ENCODE results near the gene TNNC2. TPM values are rescaled to one million over a fixed set of nuclear protein-coding genes. Genes with fewer than 3 reads are reported as not detected.

TNNC2 gene
- total and polyA plus RNA-seq, 2 of the 8 experiments (the other 6 are each of a cell fraction or from before 2014, with no cell fraction given), result 5.7 to 7.6 TPM

- Histone ChIP-seq H3K9ac (replicated peaks in 1 of 4; ENCODE audit: extremely low read depth in 1 of 4, low read depth in 3 of 4, low read length in 3 of 4) (peak within 1 kb of the TSS; percentile 72 to 88 (median 80)), H3K79me2 (ENCODE audit: control insufficient read depth in 1 of 2, insufficient read depth in 2 of 2, low read length in 2 of 2) (peaks cover 7 to 20% of the 10 kb centered on the region in 2 experiments), H4K8ac (ENCODE audit: extremely low read depth, insufficient read depth, low read length) (peak within 1 kb of the TSS; percentile 81), H3K4ac (replicated peaks; ENCODE audit: insufficient read length, low read depth, low read length) (peak within 1 kb of the TSS; percentile 94), H3K4me1 (replicated peaks in 1 of 4; ENCODE audit: control insufficient read depth in 3 of 4, insufficient read depth in 4 of 4, low read length in 3 of 4) (peaks cover 0 to 4% (median 2%) of the 10 kb centered on the region in 4 experiments; a peak in 3 of 7 replicates), H3K18ac (ENCODE audit: extremely low read depth, low read length) (peak within 1 kb of the TSS; percentile 83), H3K23me2 (ENCODE audit: low read depth, low read length) (peaks cover 9% of the 10 kb centered on the region; the same call in 1 of the 2 replicates), H2AFZ (ENCODE audit: low read length) (no peak within 1 kb of the TSS), H2BK20ac (ENCODE audit: low read length) (no peak within 1 kb of the TSS), H3K79me1 (ENCODE audit: low read depth, low read length) (peaks cover 5% of the 10 kb centered on the region), H4K5ac (ENCODE audit: insufficient read length, low read depth, low read length) (peak within 1 kb of the TSS; percentile 26), H4K91ac (replicated peaks; ENCODE audit: insufficient read length, low read length) (no peak within 1 kb of the TSS), H3K14ac (ENCODE audit: insufficient read length) (no peak within 1 kb of the TSS), H2AK5ac (ENCODE audit: low read depth, low read length) (peak within 1 kb of the TSS; percentile 93; the same call in 1 of the 2 replicates), H3K4me3 (ENCODE audit: extremely low read depth in 1 of 4, insufficient read depth in 2 of 4, low read depth in 3 of 4, low read length in 4 of 4) (peak within 1 kb of the TSS; percentile 91 to 100 (median 98)), H2BK5ac (ENCODE audit: low read depth, low read length) (peak within 1 kb of the TSS; percentile 81; the same call in 1 of the 2 replicates), H3K4me2 (ENCODE audit: insufficient read depth in 1 of 2, low read depth in 2 of 2, low read length in 2 of 2) (peak within 1 kb of the TSS; percentile 80 to 93), H3K23ac (ENCODE audit: insufficient read length) (no peak within 1 kb of the TSS), H2BK12ac (ENCODE audit: low read depth, low read length) (0 out of 2 replicates have a peak within 1 kb of the TSS, but pooled peaks have one; percentile 39), H2BK120ac (replicated peaks; ENCODE audit: low read depth, low read length) (no peak within 1 kb of the TSS), H3K9me3 (ENCODE audit: insufficient read depth in 2 of 2, low read depth in 1 of 2, low read length in 1 of 2) (no peaks in the 10 kb centered on the region), H3K36me3 (ENCODE audit: control insufficient read depth in 2 of 4, insufficient read depth in 4 of 4, low read length in 3 of 4) (peaks cover 18 to 55% (median 38%) of the 10 kb centered on the region in 4 experiments), H3K56ac (replicated peaks; ENCODE audit: insufficient read length, low read depth, low read length) (peak within 1 kb of the TSS; percentile 78), H2BK15ac (ENCODE audit: low read length) (peak within 1 kb of the TSS; percentile 72; the same call in 1 of the 2 replicates), H4K20me1 (replicated peaks in 1 of 2; ENCODE audit: control insufficient read depth in 1 of 2, insufficient read depth in 2 of 2, low read length in 2 of 2) (peaks cover 5 to 7% of the 10 kb centered on the region in 2 experiments), H3K27ac (ENCODE audit: low read depth, low read length) (peak within 1 kb of the TSS; percentile 74; the same call in 1 of the 2 replicates), H3K27me3 (replicated peaks in 1 of 4; ENCODE audit: control insufficient read depth in 3 of 4, extremely low read depth in 1 of 4, insufficient read depth in 3 of 4, low read length in 3 of 4) (no peaks in the 10 kb centered on the region)
- DNase-seq (ENCODE audit: low read depth in 1 of 2, low spot score in 2 of 2), result peak; percentile 96 to 99
- CTCF ChIA-PET (ENCODE audit: partially characterized antibody), result interaction anchor here (1.1 to 2.3 kb wide), 7 partner anchors 13 to 363 kb away, joined by 3 to 13 read pairs (median 4); no protein-coding TSS in a partner anchor
- POLR2A ChIA-PET (ENCODE audit: partially characterized antibody), result interaction anchor here (0.7 to 10.4 kb wide), 22 partner anchors 8 to 265 kb away, joined by 3 to 96 read pairs (median 4); partner anchors contain the start of genes ACOT8, CTSA, EPPIN and NEURL2
- peak; percentile 92 for FAIRE-seq
- 1% methylated on average over 53 of the region's 65 CpGs; no CpG with 5 or more reads in 1 of the 2 experiments for WGBS, 2 experiments (ENCODE audit: extremely low coverage in 1 of 2, insufficient coverage in 1 of 2, insufficient read length in 1 of 2, insufficient replicate concordance in 2 of 2, low coverage in 1 of 2, low lambda C conversion rate in 2 of 2, missing lambda C conversion rate in 1 of 2)
- peak; percentile 86 for TF ChIP-seq SP2 (IDR thresholded peaks at IDR 0.05; ENCODE audit: low read length)
- TF ChIP-seq, protein P1, sequence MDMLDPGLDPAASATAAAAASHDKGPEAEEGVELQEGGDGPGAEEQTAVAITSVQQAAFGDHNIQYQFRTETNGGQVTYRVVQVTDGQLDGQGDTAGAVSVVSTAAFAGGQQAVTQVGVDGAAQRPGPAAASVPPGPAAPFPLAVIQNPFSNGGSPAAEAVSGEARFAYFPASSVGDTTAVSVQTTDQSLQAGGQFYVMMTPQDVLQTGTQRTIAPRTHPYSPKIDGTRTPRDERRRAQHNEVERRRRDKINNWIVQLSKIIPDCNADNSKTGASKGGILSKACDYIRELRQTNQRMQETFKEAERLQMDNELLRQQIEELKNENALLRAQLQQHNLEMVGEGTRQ (IDR thresholded peaks at IDR 0.05; ENCODE audit: low read length), result peak; percentile 77
- peak in 1 of 2 experiments; percentile 92; a peak in 3 of 4 replicates for TF ChIP-seq SIN3A (conservative IDR thresholded peaks at IDR 0.05 in 1 of 2, IDR thresholded peaks at IDR 0.05 in 1 of 2; ENCODE audit: low read depth in 1 of 2, low read length in 2 of 2)
- peak; percentile 51; the same call in 1 of the 2 replicates for TF ChIP-seq CREB1 (IDR thresholded peaks at IDR 0.05)
- 0 out of 2 replicates have a peak, but pooled peaks have one; percentile 38 for TF ChIP-seq KDM5A (IDR thresholded peaks at IDR 0.05; ENCODE audit: low read length)
- TF ChIP-seq KDM4A (IDR thresholded peaks at IDR 0.05; ENCODE audit: low read depth, low read length, severe bottlenecking), result peak; percentile 36
- peak; percentile 68 for TF ChIP-seq BACH1 (IDR thresholded peaks at IDR 0.05; ENCODE audit: low read length)
- peak; percentile 12 for TF ChIP-seq SAP30 (IDR thresholded peaks at IDR 0.05; ENCODE audit: insufficient read depth, insufficient replicate concordance, low read length)
These were observed 14.7 kb downstream of the TNNC2 start, which contains the start of gene UBE2C for GRCh38 chr20:45812157-45813005. UBE2C (plus strand) TSS chr20:45812644; CDS start chr20:45812696, 52 bp downstream.

Measured in H1 (cell line).